Limb (tissue), 2 donors: ENCODE data around the gene SLF1.
"Not testable (repeated sequence)": the region's sequence is repeated elsewhere in the genome, so short reads cannot be mapped to it uniquely, and the experiment has no call there.

Experiments used
- DNase-seq, 2 donors: peaks; one replicate each; pipeline ENCODE4 v3.0.0-alpha.2; 2016; ENCODE audit errors: extremely low spot score in 2 of 2

The SLF1 gene

GRCh38 chr5:94618493-94619328, at the start of gene SLF1, which contains the start of gene KIAA0825:
Gene SLF1 (plus strand): TSS chr5:94618669. CDS start chr5:94628811, 10,142 bp downstream.
Gene KIAA0825 (minus strand): TSS chr5:94618604. CDS start chr5:94537126, 81,478 bp downstream.
- DNase-seq = peak; percentile 93 to 95

GRCh38 chr5:94571415-94571814, 47.1 kb upstream of the SLF1 start:
- DNase-seq = no peak

- DNase-seq = not testable (repeated sequence)
These were observed 45.1 kb upstream of the SLF1 start for GRCh38 chr5:94573349-94573748.

DNA sequence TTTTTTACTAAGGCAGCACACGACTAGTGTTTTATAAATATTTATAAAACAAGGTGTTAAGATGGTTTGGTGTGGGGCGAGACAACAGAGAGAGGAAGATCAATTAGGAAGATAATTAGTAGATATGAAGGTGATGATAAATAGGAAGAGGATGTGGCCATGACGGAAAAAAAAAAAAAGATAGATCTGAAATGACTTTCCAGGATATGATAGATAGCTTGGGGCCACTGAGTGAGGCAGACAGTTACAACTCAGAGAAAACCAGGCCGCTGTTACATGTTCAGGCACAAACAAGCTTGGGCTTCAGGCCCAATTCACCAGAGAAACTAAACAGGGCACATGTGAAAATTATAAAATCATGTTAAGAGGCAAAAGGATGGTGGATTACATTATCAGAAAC, 43.3 kb upstream of the SLF1 start:
- DNase-seq = no peak

DNA sequence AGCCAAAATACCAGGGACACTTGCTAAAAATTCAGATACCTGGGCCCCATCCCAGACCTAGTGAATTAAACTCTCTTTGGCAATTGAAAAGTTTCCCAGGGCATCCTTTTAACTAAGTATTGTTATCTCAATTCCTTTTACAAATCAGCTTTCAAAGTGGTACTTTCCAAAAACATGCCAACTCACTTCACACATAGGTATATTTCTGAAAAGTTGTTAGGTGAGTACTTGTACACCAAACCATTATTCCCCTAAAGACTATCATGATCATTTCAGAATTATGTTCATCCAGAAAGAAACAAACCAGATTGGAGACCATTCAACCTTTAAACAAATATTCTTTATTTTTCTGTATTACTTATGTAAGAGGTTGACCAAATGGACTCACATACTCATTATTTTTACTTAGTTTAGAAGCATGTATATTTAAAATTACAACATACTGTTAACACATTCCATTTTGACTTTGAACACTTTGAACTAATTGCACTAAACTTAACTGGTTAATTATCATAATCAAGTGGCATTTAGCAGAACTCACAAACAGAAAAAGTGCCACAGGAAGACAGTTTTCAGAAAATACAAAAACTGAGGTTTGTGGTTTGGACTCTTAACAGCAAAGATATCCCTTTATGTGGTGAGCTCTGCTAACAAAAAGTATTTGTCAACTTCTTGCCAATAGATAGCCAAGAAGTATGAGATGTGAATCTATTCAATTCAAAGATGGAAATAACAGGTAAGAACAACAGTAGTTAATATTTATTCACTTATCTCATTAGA, 40.8 kb upstream of the SLF1 start:
- no peak for DNase-seq

DNA sequence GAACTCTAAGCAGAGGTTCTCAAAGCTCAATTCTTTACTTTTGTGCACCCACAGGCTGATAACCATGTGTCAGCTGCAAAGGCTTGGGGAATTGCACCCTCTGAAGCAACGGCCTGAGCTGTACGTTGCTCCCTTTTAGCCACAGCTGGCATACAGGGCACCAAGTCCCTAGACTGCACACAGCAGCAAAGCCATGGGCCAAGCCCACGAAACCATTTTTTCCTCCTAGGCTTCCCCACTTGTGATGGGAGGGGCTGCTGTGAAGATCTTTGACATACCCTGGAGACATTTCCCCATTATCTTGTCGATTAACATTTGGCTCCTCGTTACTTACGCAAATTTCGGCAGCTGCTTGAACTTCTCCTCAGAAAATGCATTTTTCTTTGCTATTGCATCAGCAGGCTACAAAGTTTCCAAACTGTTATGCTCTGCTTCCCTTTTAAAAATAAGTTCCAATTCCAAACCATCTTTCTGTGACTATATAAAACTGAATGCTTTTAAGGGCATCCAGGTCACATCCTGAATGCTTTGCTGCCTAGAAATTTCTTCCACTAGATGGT, 23.1 kb upstream of the SLF1 start:
- no peak for DNase-seq

- DNase-seq = no peak
These were observed 4.9 kb upstream of the SLF1 start for GRCh38 chr5:94613583-94613982.

- DNase-seq = no peak
These were observed 4.2 kb upstream of the SLF1 start for GRCh38 chr5:94614156-94614805.

GRCh38 chr5:94615862-94616261, 2.6 kb upstream of the SLF1 start:
- DNase-seq = no peak

DNA sequence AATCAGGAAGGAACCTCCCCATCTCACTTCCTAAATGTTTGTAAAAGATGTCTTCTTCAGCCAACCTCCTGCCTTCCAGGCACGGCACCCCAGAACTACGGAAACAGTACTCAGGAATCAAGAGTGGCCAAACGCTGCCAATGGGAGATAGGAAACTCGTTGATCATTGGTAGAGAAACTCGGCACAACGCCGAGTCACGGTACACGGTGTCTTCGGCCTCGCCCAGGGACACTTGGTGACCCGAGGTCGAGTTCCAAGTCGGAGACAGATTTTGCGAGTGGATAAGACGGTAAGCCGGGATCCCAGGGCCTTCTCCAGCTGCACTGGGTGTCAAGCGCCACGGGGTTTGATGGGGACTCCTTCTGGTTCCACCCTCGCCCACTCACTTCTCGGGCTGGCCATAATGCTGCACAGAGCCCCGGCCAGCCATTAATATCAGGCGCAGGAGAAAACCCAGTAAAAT, 408 bp upstream of the SLF1 start:
- DNase-seq = no peak

DNA sequence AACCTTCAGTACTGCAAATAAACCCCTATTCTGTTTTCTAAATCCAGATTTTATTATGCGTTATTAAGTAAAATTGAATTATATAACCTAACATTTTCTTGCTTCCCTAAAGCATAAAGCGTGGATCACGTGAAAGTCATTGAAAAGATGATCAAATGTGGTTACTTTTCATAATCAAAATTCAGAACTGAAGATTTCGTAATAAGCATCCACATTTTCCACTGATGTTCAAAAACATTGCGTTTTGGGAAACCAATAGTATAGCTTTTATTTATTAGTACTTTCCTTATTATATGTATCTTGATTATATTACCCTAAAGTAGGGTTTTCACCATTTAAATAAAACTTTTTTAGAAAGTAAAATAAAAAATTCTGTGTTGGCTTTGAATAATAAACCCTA, 1.8 kb downstream of the SLF1 start:
- no peak for DNase-seq

DNA sequence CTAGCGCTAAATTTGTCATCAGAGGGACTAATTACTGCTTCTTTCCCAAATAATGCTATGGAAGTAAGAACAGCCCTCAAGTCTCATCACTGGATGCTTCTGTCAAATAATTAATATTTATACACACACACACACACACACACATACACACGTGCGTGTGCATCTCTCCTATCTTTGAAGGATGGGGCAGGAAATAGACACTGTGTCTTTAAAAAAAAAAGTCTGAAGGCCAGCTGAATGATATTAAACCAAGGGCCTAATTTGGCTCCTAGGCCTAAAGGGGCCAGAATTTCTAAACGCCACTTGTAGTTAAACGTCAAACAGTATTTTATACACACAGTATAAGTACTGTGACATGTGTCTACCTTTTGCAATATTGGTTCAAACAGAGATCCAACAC, 3.3 kb downstream of the SLF1 start:
- DNase-seq = no peak

DNA sequence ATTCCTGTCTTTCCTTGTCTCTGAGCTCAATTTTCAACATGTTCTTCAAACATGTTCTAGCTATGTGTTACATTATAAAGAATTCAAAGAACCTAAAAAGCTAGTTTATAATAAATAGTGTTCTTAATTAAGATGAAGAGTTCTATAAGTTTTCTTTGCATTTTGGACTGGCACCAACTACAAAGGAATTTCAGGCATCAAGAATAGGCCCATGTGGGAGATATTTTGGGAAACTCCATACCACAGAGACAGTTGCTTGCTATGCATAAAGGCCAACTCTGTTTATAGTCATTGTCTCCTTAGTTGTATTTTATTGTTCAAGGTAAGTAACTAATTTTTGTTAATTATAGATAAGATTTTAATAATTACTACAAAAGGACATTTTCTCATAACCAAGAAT, 4.5 kb downstream of the SLF1 start:
- no peak for DNase-seq

DNA sequence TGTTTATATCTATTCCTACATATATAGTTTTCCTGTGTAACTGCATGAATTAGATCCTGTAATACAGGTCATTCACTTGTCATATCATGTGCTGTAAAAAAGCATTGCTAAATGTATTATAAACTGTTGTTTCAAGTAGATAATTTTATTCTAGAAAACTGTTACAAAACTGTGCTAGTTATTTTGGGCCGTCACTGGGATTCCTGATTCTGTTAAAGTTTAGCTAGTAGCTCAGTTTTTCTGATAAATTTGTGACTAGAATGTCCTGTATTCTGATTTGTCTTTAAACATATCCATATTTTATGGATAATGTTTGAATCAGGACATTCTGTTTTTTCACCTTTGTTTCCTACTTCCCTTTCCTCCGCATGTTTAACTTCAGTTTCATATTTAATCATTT, 5.4 kb downstream of the SLF1 start:
- no peak for DNase-seq

DNA sequence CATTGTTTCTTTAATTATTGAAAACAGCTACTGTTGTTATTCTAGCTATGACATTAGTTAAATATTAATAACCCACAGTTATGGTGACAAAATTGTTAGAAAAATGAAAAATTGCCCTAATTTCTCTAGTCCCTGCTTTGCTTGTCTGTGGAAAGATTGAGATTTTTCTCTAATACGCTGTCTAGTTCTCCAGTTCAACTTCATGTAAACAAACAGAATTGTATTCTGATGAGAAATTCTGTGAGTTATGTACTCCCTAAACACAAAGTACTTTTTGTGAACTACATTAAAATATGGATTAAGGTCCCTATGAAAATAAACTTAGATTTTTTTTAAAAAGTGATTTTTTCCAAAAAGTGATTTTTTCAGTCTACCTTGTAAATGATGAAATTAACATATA, 8.7 kb downstream of the SLF1 start:
- no peak for DNase-seq

GRCh38 chr5:94632024-94632423, 13.6 kb downstream of the SLF1 start:
- DNase-seq = no peak

GRCh38 chr5:94640176-94640575, 21.7 kb downstream of the SLF1 start:
- DNase-seq = no peak

DNA sequence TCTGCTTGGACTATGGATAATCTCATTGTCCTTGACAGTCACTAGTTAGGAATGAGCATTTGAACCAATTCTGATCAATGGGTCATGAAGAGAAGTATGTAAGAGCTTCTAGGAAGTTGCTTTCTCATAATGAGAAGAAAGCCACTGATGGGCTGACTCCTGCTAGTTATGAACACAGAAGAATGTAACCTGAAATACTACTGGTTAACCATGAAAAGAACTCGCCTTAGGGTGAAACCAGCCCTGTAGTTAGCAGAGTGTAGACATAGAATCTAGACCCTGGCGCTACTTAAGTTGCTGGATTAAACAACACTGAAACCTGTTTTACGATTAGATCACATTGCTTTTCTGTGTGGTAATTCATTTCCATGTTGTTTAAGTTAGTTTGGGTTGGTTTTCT, 26.6 kb downstream of the SLF1 start:
- no peak for DNase-seq

- no peak for DNase-seq
These were observed 28.3 kb downstream of the SLF1 start for GRCh38 chr5:94646758-94647157.

- DNase-seq = no peak
These were observed 31.4 kb downstream of the SLF1 start for GRCh38 chr5:94649874-94650273.

GRCh38 chr5:94658272-94658671, 39.8 kb downstream of the SLF1 start:
- no peak for DNase-seq

GRCh38 chr5:94660506-94660905, 42.0 kb downstream of the SLF1 start:
- DNase-seq = no peak
